ENCODE measurements around the gene XYLT1.

Gene XYLT1

GRCh38 chr16:17160285-17160853, 310.4 kb downstream of the XYLT1 start:
- H2BK120ac ChIP-seq (ENCODE audit: low read depth, low read length) = no peak overlapping the region
- H3K4me3 ChIP-seq (ENCODE audit: insufficient read depth in 1 of 2, low read depth in 1 of 2, low read length in 2 of 2) = no peak overlapping the region
- no peak overlapping the region for H3K27ac ChIP-seq (ENCODE audit: low read length, poor library complexity, severe bottlenecking)
- no peak overlapping the region for H3K23ac ChIP-seq (ENCODE audit: low read length in 2 of 2)
- H3K9ac ChIP-seq (ENCODE audit: low read length) = no peak overlapping the region
- H2BK12ac ChIP-seq (ENCODE audit: low read length in 2 of 2) = no peak overlapping the region
- no peak overlapping the region for H2AK5ac ChIP-seq (ENCODE audit: low read length, severe bottlenecking)
- DNase-seq = no peak
- no peak overlapping the region for H3K14ac ChIP-seq (ENCODE audit: low read length in 2 of 2)
- H3K27me3 ChIP-seq (ENCODE audit: control insufficient read depth in 1 of 2, insufficient read depth in 1 of 2, low read length in 2 of 2) = no peaks in the 10 kb centered on the region
- no peak overlapping the region for H2AFZ ChIP-seq (ENCODE audit: low read depth, low read length)
- H3K9me3 ChIP-seq (ENCODE audit: control insufficient read depth, low read length) = no peaks in the 10 kb centered on the region
- H3K36me3 ChIP-seq (ENCODE audit: control insufficient read depth in 1 of 2, insufficient read depth in 2 of 2, low read depth in 1 of 2, low read length in 2 of 2) = peaks cover 0 to 51% of the 10 kb centered on the region in 2 experiments
- H4K91ac ChIP-seq (ENCODE audit: low read length) = no peak overlapping the region
- H2BK5ac ChIP-seq (ENCODE audit: low read depth, low read length, poor library complexity, severe bottlenecking) = no peak overlapping the region
- no peak overlapping the region for H4K8ac ChIP-seq (ENCODE audit: low read length)
- 59% methylated on average over 16 of the region's 18 CpGs for WGBS
- no peaks in the 10 kb centered on the region for H3K79me1 ChIP-seq (replicated peaks; ENCODE audit: low read length, poor library complexity, severe bottlenecking)
- H3K18ac ChIP-seq (ENCODE audit: low read depth in 1 of 2, low read length in 2 of 2) = no peak overlapping the region
- H3K4me1 ChIP-seq (ENCODE audit: control insufficient read depth, insufficient read depth, low read depth, low read length) = no peaks in the 10 kb centered on the region
- no peak overlapping the region for H3K4ac ChIP-seq (ENCODE audit: low read depth in 1 of 2, low read length in 2 of 2)
- H3K4me2 ChIP-seq (ENCODE audit: low read length, poor library complexity, severe bottlenecking) = no peak overlapping the region
- no peak overlapping the region for H2BK15ac ChIP-seq (ENCODE audit: low read depth, poor library complexity, severe bottlenecking)

- H2BK5ac ChIP-seq (ENCODE audit: low read depth, low read length, poor library complexity, severe bottlenecking) = no peak overlapping the region
- H3K4me3 ChIP-seq (ENCODE audit: insufficient read depth in 1 of 2, low read depth in 1 of 2, low read length in 2 of 2) = no peak overlapping the region
- no peaks in the 10 kb centered on the region for H3K27me3 ChIP-seq (ENCODE audit: control insufficient read depth in 1 of 2, insufficient read depth in 1 of 2, low read length in 2 of 2)
- H3K23ac ChIP-seq (ENCODE audit: low read length in 2 of 2) = no peak overlapping the region
- no peak overlapping the region for H3K9ac ChIP-seq (ENCODE audit: low read length)
- no peak overlapping the region for H4K8ac ChIP-seq (ENCODE audit: low read length)
- WGBS = 75% methylated on average over 12 of the region's 12 CpGs
- H3K14ac ChIP-seq (ENCODE audit: low read length in 2 of 2) = no peak overlapping the region
- no peak overlapping the region for H4K91ac ChIP-seq (ENCODE audit: low read length)
- H2BK15ac ChIP-seq (ENCODE audit: low read depth, poor library complexity, severe bottlenecking) = no peak overlapping the region
- no peak overlapping the region for H3K4ac ChIP-seq (ENCODE audit: low read depth in 1 of 2, low read length in 2 of 2)
- H3K27ac ChIP-seq (ENCODE audit: low read length, poor library complexity, severe bottlenecking) = no peak overlapping the region
- H3K36me3 ChIP-seq (ENCODE audit: control insufficient read depth in 1 of 2, insufficient read depth in 2 of 2, low read depth in 1 of 2, low read length in 2 of 2) = peaks cover 0 to 50% of the 10 kb centered on the region in 2 experiments
- no peak overlapping the region for H2AFZ ChIP-seq (ENCODE audit: low read depth, low read length)
- H3K18ac ChIP-seq (ENCODE audit: low read depth in 1 of 2, low read length in 2 of 2) = no peak overlapping the region
- H3K79me1 ChIP-seq (replicated peaks; ENCODE audit: low read length, poor library complexity, severe bottlenecking) = no peaks in the 10 kb centered on the region
- no peak overlapping the region for H2BK120ac ChIP-seq (ENCODE audit: low read depth, low read length)
- no peaks in the 10 kb centered on the region for H3K4me1 ChIP-seq (ENCODE audit: control insufficient read depth, insufficient read depth, low read depth, low read length)
- no peak overlapping the region for H2AK5ac ChIP-seq (ENCODE audit: low read length, severe bottlenecking)
- DNase-seq = no peak
- no peak overlapping the region for H3K4me2 ChIP-seq (ENCODE audit: low read length, poor library complexity, severe bottlenecking)
- H3K9me3 ChIP-seq (ENCODE audit: control insufficient read depth, low read length) = no peaks in the 10 kb centered on the region
- H2BK12ac ChIP-seq (ENCODE audit: low read length in 2 of 2) = no peak overlapping the region
Observed at GRCh38 chr16:17159617-17160016, 311.1 kb downstream of the XYLT1 start.

- Histone ChIP-seq H3K27ac (ENCODE audit: low read length, poor library complexity, severe bottlenecking) (no peak overlapping the region), H3K4me1 (ENCODE audit: control insufficient read depth, insufficient read depth, low read depth, low read length) (no peaks in the 10 kb centered on the region), H3K27me3 (ENCODE audit: control insufficient read depth in 1 of 2, insufficient read depth in 1 of 2, low read length in 2 of 2) (no peaks in the 10 kb centered on the region), H3K4me3 (ENCODE audit: insufficient read depth in 1 of 2, low read depth in 1 of 2, low read length in 2 of 2) (no peak overlapping the region), H2AK5ac (ENCODE audit: low read length, severe bottlenecking) (no peak overlapping the region), H2AFZ (ENCODE audit: low read depth, low read length) (no peak overlapping the region), H2BK12ac (ENCODE audit: low read length in 2 of 2) (no peak overlapping the region), H3K79me1 (replicated peaks; ENCODE audit: low read length, poor library complexity, severe bottlenecking) (no peaks in the 10 kb centered on the region), H4K8ac (ENCODE audit: low read length) (no peak overlapping the region), H3K4me2 (ENCODE audit: low read length, poor library complexity, severe bottlenecking) (no peak overlapping the region), H3K18ac (ENCODE audit: low read depth in 1 of 2, low read length in 2 of 2) (no peak overlapping the region), H4K91ac (ENCODE audit: low read length) (no peak overlapping the region), H3K4ac (ENCODE audit: low read depth in 1 of 2, low read length in 2 of 2) (no peak overlapping the region), H2BK5ac (ENCODE audit: low read depth, low read length, poor library complexity, severe bottlenecking) (no peak overlapping the region), H3K14ac (ENCODE audit: low read length in 2 of 2) (no peak overlapping the region), H2BK120ac (ENCODE audit: low read depth, low read length) (no peak overlapping the region), H3K9me3 (ENCODE audit: control insufficient read depth, low read length) (no peaks in the 10 kb centered on the region), H2BK15ac (ENCODE audit: low read depth, poor library complexity, severe bottlenecking) (no peak overlapping the region), H3K23ac (ENCODE audit: low read length in 2 of 2) (no peak overlapping the region), H3K36me3 (ENCODE audit: control insufficient read depth in 1 of 2, insufficient read depth in 2 of 2, low read depth in 1 of 2, low read length in 2 of 2) (peaks cover 0 to 56% of the 10 kb centered on the region in 2 experiments), H3K9ac (ENCODE audit: low read length) (no peak overlapping the region)
- whole genome bisulfite sequencing = no CpG with 5 or more reads among the region's 1 CpG
- no peak for DNase-seq
Observed at GRCh38 chr16:17155936-17156335, 314.8 kb downstream of the XYLT1 start.

- Histone ChIP-seq H3K79me1 (replicated peaks; ENCODE audit: low read length, poor library complexity, severe bottlenecking) (no peaks in the 10 kb centered on the region), H4K91ac (ENCODE audit: low read length) (no peak overlapping the region), H3K27me3 (ENCODE audit: control insufficient read depth in 1 of 2, insufficient read depth in 1 of 2, low read length in 2 of 2) (no peaks in the 10 kb centered on the region), H3K36me3 (ENCODE audit: control insufficient read depth in 1 of 2, insufficient read depth in 2 of 2, low read depth in 1 of 2, low read length in 2 of 2) (peaks cover 0 to 56% of the 10 kb centered on the region in 2 experiments), H3K18ac (ENCODE audit: low read depth in 1 of 2, low read length in 2 of 2) (no peak overlapping the region), H3K27ac (ENCODE audit: low read length, poor library complexity, severe bottlenecking) (no peak overlapping the region), H2BK15ac (ENCODE audit: low read depth, poor library complexity, severe bottlenecking) (no peak overlapping the region), H2BK12ac (ENCODE audit: low read length in 2 of 2) (no peak overlapping the region), H3K23ac (ENCODE audit: low read length in 2 of 2) (no peak overlapping the region), H2BK5ac (ENCODE audit: low read depth, low read length, poor library complexity, severe bottlenecking) (no peak overlapping the region), H3K4me2 (ENCODE audit: low read length, poor library complexity, severe bottlenecking) (no peak overlapping the region), H2AK5ac (ENCODE audit: low read length, severe bottlenecking) (no peak overlapping the region), H2BK120ac (ENCODE audit: low read depth, low read length) (no peak overlapping the region), H4K8ac (ENCODE audit: low read length) (no peak overlapping the region), H3K4me3 (ENCODE audit: insufficient read depth in 1 of 2, low read depth in 1 of 2, low read length in 2 of 2) (no peak overlapping the region), H3K9me3 (ENCODE audit: control insufficient read depth, low read length) (no peaks in the 10 kb centered on the region), H3K14ac (ENCODE audit: low read length in 2 of 2) (no peak overlapping the region), H3K4ac (ENCODE audit: low read depth in 1 of 2, low read length in 2 of 2) (no peak overlapping the region), H2AFZ (ENCODE audit: low read depth, low read length) (no peak overlapping the region), H3K4me1 (ENCODE audit: control insufficient read depth, insufficient read depth, low read depth, low read length) (no peaks in the 10 kb centered on the region), H3K9ac (ENCODE audit: low read length) (no peak overlapping the region)
- no peak for DNase-seq
- WGBS = 69% methylated on average over 4 of the region's 5 CpGs
Observed at GRCh38 chr16:17155485-17155884, 315.3 kb downstream of the XYLT1 start.

Data from mesenchymal stem cell (in vitro differentiated cells and primary cell).